RWPE2 (cell line): Measurements from ENCODE around the gene MAD2L2.

ENCODE experiments used
- ATAC-seq: fragments of 200-7000 bp; cut with Tn5 transposase; 3 replicates; pipeline ENCODE4 v1.9.1; 2021; ENCODE audit warnings: low read depth
- DNase-seq: peaks from one replicate; pipeline ENCODE4 v3.0.0-alpha.2; 2020; ENCODE audit warnings: low spot score
- H3K27ac ChIP-seq: fragments of 450-650 bp; 2 replicates; pipeline ENCODE4 v1.5.1; 2017; ENCODE audit warnings: mild to moderate bottlenecking; ENCODE audit not compliant: poor library complexity, severe bottlenecking
- H3K27me3 ChIP-seq: fragments of 250-450 bp; sonication (Bioruptor Pico); 2 replicates; pipeline ENCODE4 v1.5.1; 2021; ENCODE audit warnings: mild to moderate bottlenecking, moderate library complexity; ENCODE audit not compliant: insufficient read depth, poor library complexity, severe bottlenecking
- H3K36me3 ChIP-seq: fragments of 250-450 bp; sonication (Bioruptor Pico); 2 replicates; pipeline ENCODE4 v1.5.1; 2020; ENCODE audit warnings: low read depth, mild to moderate bottlenecking, moderate library complexity
- H3K4me1 ChIP-seq: fragments of 250-450 bp; sonication (Bioruptor Pico); 2 replicates; pipeline ENCODE4 v1.5.1; 2021; ENCODE audit warnings: mild to moderate bottlenecking, moderate library complexity; ENCODE audit not compliant: insufficient read depth, poor library complexity, severe bottlenecking
- H3K4me3 ChIP-seq: fragments of 250-450 bp; sonication (Bioruptor Pico); 2 replicates; pipeline ENCODE4 v1.5.1; 2021; ENCODE audit warnings: mild to moderate bottlenecking, moderate library complexity; ENCODE audit not compliant: severe bottlenecking
- H3K9me3 ChIP-seq: fragments of 250-450 bp; sonication (Bioruptor Pico); 2 replicates; pipeline ENCODE4 v1.5.1; 2021; ENCODE audit warnings: mild to moderate bottlenecking, moderate library complexity; ENCODE audit not compliant: severe bottlenecking
- TF ChIP-seq, protein P1 (sequence below): fragments of 450-650 bp; IDR thresholded peaks from one replicate; pipeline ENCODE4 v1.5.1; 2017; ENCODE audit warnings: mild to moderate bottlenecking, moderate library complexity; ENCODE audit not compliant: poor library complexity, severe bottlenecking

MAD2L2 gene

DNA sequence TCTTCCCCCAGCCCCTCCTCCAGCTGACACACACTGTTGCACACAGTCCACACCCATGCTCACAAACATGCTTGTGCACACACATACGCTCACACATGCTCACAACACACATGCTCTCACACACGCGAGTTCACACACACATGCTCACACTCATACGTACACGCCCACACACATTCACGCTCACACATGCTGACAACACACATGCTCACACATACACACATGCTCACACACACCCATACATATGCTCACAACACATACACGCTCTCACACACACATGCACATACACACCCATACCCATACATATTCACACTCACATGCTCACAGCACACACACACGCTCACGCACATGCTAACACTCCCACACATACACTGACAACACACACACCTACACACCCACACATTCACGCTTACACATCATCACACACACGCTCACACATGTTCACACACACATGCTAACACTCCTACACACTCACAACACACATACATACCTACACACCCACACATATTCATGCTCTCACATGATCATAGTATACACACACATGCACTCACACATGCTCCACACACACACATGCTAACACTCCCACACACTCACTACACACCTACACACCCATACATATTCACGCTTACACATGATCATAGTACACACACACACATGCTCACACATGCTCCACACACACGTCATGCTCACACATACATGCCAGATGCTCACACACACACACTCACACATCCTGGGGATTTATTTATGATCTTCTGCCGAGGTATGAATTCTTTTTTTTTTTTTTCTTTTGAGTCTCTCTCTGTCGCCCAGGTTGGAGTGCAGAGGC lies 21.2 kb upstream of the MAD2L2 start:
- Histone ChIP-seq H3K4me1 (no peaks in the 10 kb centered on the region), H3K9me3 (no peaks in the 10 kb centered on the region), H3K36me3 (no peaks in the 10 kb centered on the region), H3K4me3 (no peak overlapping the region), H3K27ac (no peak overlapping the region), H3K27me3 (no peaks in the 10 kb centered on the region)
- DNase-seq (no peak), ATAC-seq (no peak)
- TF ChIP-seq, protein P1, sequence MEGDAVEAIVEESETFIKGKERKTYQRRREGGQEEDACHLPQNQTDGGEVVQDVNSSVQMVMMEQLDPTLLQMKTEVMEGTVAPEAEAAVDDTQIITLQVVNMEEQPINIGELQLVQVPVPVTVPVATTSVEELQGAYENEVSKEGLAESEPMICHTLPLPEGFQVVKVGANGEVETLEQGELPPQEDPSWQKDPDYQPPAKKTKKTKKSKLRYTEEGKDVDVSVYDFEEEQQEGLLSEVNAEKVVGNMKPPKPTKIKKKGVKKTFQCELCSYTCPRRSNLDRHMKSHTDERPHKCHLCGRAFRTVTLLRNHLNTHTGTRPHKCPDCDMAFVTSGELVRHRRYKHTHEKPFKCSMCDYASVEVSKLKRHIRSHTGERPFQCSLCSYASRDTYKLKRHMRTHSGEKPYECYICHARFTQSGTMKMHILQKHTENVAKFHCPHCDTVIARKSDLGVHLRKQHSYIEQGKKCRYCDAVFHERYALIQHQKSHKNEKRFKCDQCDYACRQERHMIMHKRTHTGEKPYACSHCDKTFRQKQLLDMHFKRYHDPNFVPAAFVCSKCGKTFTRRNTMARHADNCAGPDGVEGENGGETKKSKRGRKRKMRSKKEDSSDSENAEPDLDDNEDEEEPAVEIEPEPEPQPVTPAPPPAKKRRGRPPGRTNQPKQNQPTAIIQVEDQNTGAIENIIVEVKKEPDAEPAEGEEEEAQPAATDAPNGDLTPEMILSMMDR, result no peak

DNA sequence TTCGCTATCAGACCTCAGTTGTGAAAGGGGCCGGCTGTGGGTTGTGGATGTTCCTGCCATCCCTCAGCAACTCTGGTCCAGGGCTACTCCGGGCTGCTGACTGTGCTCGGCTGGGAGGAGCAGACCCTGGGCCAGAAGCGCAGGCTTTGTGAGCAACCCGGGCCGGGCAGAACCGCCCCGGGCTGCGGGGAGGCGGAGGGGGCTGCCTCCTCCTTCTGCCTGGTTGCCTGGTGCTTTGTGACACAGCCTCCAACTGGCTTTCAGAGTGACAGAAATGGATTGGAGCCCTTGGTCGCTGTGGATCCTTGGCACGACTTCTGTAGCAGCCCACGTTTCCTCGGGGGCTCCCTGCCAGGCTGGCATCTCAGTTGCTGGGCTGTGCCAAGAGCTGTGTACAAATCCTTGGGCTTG lies 20.6 kb upstream of the MAD2L2 start:
- Histone ChIP-seq H3K27ac (no peak overlapping the region), H3K9me3 (no peaks in the 10 kb centered on the region), H3K4me3 (no peak overlapping the region), H3K36me3 (no peaks in the 10 kb centered on the region), H3K4me1 (no peaks in the 10 kb centered on the region), H3K27me3 (no peaks in the 10 kb centered on the region)
- no peak for DNase-seq
- ATAC-seq, result no peak; the same call in 2 of the 3 replicates
- TF ChIP-seq, protein P1, result no peak

DNA sequence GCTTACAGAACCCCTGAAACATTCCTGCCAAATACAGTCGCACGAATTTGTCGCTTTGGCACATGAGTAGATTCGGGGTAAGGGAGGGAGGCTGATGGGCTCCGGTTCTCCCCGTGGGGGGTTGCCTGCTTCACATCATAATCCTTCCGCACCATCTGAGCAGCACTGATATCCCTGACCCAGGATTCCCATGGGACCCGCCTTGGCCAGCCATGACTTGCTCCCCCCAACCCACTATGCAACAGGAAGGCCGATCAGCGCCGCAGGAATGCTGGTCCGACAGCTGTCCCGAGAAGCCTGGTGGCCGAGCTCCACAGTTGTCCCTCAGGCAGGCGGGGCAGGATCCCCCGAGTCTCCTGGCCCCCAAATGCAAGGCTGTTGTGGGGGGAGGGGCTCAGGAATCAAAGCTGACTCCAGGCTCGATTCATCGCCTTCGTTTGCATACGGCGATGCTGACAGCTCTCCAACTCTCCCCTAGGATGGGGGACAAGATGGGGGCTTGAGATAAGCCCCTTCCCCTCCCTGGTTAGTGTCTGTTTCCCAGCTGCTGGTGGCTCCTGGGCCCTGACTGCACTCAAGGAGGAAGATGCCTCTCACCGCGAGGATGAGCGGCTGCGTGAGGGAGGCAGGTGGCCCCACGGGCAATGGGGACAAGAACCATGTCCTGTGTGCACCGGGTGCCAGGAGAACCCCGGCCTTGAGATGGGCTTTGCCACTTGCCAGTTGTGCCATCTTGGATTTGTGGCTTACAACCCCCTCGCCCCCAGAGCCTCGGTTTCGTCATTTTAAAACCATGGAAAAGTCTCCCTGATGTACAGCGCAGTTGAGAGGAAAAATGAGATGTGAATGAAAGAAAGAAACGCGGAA lies 19.9 kb upstream of the MAD2L2 start:
- TF ChIP-seq, protein P1, result no peak
- no peak overlapping the region for H3K27ac ChIP-seq

DNA sequence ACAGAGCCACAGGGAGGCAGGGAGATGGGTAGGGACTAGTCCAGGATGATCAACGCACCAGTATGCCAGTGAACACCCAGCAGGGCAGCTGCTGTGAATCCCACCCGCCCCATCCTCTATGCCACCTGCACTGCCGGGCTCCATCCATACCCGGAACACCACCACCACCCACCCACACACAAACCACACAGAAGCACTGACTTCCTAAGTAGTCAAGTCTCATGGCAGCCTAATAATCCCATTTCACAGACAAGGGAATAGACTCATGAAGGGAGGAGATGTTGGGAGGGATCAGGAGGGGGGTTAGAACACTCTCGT lies 16.9 kb upstream of the MAD2L2 start:
- TF ChIP-seq, protein P1, result no peak
- Histone ChIP-seq H3K36me3 (no peaks in the 10 kb centered on the region), H3K27ac (no peak overlapping the region), H3K4me1 (peaks cover 6% of the 10 kb centered on the region), H3K4me3 (no peak overlapping the region), H3K27me3 (no peaks in the 10 kb centered on the region), H3K9me3 (no peaks in the 10 kb centered on the region)
- ATAC-seq (no peak), DNase-seq (no peak)

More for the DNA sequence above, 19.9 kb upstream of the MAD2L2 start:
- ATAC-seq (no peak), DNase-seq (no peak)
- H3K9me3 ChIP-seq, result no peaks in the 10 kb centered on the region
- no peaks in the 10 kb centered on the region for H3K4me1 ChIP-seq
- H3K4me3 ChIP-seq, result no peak overlapping the region
- no peaks in the 10 kb centered on the region for H3K27me3 ChIP-seq
- H3K36me3 ChIP-seq, result no peaks in the 10 kb centered on the region
